ENCODE data around the gene GPC3.

Gene GPC3

GRCh38 chrX:133697656-133698055 lies 287.7 kb downstream of the GPC3 start:
- DNase-seq (ENCODE audit: low read depth, low spot score), result no peak

DNA sequence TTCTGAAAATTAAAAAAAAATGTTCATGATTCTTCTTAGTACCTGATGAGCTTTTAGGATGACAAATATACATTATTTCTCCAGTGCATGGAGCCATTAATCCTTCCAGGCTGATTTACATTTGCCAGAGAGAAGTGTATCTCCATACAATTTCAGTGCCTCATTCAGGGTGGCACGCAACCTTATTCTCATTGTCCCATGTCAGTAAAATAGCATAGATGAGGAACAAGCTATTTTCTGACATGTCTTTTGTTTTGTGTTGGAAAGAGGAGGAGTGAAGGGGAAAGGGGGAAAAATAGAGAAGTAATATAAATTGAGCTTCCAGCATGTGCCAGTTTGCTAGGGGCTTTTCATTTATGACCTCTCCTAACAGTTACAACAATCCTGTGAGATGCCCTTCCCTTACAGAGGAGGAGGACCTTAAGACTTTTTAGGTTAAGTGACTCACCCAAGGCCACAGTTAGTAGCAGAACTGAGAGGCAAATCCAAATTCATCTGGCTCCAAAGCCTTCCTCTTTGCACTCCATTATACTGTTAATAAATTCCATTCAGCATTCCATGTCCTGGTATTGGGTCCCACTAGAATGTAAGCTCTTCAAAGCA lies 295.3 kb downstream of the GPC3 start:
- no peak for DNase-seq (ENCODE audit: low read depth, low spot score)

DNA sequence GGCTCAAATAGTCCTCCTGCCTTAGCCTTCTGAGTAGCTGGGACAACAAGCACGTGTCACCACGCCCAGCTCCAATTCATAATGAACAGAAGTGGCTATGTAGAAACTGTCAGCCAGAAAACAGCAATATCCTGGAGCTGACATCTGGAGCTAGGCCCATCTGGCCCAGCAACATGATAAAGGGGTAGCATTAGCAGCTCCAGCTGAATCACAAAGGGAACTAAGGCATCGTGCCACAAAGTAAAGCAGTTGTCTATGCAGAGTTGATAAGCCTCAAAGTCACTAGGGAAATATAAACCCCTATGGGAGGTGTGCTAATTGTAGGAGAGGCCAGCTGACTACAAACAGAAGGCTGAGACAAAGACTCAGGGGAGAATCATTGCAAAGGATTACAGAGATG lies 299.6 kb downstream of the GPC3 start:
- DNase-seq (ENCODE audit: low read depth, low spot score), result no peak

DNA sequence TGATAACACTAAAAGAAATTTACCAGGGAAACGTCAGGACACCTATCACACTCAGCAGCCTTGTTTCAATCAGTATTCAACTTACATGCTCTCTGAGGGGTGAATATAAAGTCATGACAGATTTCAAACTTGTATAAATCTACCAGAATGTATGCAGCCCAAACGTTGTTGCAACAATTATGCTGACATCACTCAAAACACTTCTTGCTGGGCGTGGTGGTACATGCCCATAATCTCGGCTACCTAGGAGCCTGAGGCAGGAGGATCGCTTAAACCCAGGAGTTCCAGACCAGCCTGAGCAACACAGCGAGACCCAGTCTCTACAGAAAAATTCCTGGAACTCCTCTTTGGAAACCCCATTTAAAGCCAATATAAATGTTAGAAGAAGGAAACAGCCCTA lies 303.5 kb downstream of the GPC3 start:
- no peak for DNase-seq (ENCODE audit: low read depth, low spot score)

DNA sequence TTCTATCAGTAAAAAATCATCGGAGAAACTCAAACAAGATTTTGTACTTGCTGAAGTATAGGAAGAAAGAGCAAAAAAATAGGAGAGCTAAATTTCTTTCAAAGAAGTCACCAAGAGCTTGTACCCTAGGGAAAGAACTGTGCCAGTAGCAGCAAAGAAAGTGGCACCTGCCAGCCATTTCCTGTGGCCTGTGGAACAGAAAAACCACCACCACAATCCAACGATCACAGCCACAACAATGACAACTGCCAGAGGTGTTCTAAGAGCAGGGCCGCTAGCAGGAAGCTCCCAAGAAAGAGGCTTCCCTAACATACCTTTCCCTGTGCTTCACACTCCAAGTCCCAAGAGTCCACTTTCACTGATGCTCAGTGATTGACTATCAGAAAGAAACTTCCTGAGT lies 304.0 kb downstream of the GPC3 start:
- DNase-seq (ENCODE audit: low read depth, low spot score), result no peak

- no peak for DNase-seq (ENCODE audit: low read depth, low spot score)
These were observed 308.0 kb downstream of the GPC3 start for GRCh38 chrX:133677123-133678063.

- no peak for DNase-seq (ENCODE audit: low read depth, low spot score)
These were observed 308.9 kb downstream of the GPC3 start for GRCh38 chrX:133676344-133677122.

DNA sequence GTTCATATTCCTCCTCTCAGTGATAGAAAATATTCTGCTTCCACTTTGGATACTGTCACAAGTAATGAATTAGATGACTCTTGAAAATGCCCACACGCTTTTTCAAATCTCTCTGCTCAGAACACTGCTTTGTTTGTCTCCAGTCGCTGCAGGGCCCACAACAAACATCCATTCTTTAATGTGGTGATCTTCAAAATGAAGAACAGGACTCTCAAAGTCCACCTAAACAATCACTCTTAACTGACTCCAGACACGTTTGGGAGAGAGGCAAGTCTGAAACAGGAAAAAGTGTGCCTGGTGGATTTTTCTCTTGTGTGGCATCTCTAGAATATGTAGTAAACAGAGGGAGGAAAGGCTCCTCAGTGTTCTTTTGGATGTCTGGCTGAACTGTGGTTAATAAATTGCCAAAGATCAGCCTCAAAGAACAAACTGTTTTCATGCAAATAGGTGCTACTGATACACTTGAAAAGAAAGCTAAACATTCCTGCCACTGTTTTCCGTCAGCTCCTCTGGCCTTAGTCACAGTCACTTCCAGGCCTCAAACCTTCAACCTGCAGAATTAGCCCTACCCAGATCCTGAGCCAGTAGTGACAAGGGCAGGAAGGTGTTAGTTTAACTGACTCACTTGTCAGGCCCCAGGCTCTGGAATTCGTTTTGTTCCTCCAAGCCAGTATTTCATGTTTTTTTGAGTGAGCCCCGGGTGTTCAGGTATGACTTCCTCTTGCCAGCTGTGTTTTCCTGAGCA lies 310.5 kb downstream of the GPC3 start:
- DNase-seq (ENCODE audit: low read depth, low spot score), result no peak

DNA sequence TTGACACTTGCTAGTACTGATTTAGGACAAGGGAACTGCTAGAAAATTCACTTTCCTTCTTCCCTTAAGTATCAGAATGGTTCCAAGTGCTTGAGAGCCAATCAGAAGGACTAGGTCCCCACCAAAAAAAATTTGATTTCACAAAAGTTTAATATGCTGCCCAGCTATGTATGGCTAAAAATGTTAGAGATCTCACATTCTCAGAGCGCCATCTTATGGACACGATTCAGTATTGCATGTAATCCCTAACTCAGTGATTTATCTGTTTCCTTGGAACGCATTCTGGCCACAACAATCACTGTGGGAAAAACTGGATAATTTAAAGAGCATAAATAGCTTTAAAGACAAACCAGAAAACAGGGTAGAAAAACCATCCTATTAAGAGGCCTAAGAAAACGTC lies 315.0 kb downstream of the GPC3 start:
- no peak for DNase-seq (ENCODE audit: low read depth, low spot score)

GRCh38 chrX:133669214-133669613 lies 316.2 kb downstream of the GPC3 start:
- DNase-seq (ENCODE audit: low read depth, low spot score), result no peak

DNA sequence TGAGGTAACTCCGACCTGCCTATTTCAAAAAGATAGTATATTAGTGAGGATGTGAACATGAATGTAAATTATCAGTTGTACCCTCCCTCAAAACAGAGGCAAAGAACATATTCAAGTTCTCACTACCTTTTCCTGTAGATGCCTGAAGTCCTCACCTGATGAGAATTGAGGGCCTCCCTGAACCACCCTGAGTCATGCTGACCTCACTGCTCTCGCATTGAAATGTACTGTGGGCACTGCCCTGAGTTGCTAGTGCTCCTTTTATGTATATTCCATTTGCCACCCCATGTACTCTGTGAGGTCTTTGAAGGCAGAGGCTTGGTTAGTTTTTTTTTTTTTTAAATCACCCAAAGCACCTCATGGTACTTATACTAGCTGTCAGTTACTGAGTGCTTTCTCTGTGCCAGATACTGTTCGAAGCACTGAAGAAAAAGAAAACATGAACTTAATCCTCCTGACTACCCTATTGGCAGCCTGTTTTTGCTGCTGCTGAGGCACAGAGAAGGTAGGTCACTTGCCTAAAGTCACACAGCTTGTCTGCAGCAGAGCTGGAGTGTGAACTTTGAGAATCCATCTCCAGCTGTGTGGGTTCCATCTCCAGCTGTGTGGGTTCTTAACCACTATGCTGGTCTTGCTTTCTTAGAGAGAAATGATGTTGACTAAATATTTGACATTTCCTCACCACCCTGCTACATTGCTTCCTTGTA lies 317.0 kb downstream of the GPC3 start:
- no peak for DNase-seq (ENCODE audit: low read depth, low spot score)

GRCh38 chrX:133666256-133666655 lies 319.1 kb downstream of the GPC3 start:
- no peak for DNase-seq (ENCODE audit: low read depth, low spot score)

DNA sequence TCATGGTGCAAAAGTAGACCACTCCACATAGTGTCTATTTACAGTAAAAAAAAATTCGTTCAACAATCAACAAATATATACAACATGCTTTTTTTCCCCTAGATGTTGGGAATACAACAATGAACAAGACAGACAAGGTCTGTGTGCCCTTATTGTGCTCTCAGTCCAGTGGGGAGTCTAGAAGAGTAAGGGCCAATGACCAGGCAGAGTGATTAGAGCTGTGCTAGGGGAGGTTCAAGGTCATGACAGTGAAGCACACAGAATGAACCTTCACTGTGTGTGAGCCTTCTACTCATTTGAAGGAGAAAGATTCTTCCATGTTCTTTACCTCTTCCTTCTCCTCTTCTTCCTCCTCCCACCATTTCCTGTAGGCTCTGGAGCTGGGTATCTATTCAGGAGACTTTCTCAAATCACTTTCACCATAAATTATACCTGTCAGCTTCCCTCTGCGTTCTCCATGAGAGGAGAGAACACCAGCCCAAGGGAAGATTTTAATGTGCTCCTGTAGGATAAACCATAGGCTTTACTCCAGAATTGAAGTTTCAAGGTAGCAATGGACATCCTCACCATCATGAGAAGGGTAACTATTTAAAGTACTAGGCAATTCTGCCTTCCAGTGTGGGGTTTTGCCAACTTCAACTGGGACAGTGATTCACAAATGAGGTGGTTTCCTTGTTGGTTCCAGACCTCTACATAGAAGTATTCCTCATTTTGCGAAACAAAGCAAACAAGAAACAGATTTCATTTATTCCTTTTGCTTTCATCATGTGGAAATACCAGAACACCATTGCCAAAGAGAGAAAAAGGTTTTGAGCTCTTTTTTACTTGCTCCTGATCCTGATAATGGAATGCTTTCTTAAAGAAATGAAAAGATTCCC lies 323.2 kb downstream of the GPC3 start:
- no peak for DNase-seq (ENCODE audit: low read depth, low spot score)

DNA sequence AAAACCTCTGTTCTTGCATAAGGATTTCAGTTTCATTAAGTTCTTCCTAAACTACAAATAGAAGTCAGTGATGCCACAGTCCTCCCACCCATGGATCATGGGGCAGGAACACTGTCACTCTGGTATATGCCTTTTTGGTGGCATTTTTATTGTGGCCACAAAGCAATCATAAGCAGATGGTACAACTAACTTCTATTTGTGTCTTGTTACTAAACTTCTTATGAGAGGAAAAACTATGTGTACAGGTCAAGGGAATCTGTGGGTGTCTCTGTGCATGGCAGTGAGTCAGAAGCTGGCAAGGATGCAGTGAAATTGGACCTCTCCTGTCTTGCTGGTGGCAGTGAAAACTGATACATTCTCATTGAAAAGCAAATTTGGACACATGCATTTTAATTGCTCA lies 325.1 kb downstream of the GPC3 start:
- DNase-seq (ENCODE audit: low read depth, low spot score), result no peak

GRCh38 chrX:133658293-133658911 lies 327.0 kb downstream of the GPC3 start:
- DNase-seq (ENCODE audit: low read depth, low spot score), result no peak

DNA sequence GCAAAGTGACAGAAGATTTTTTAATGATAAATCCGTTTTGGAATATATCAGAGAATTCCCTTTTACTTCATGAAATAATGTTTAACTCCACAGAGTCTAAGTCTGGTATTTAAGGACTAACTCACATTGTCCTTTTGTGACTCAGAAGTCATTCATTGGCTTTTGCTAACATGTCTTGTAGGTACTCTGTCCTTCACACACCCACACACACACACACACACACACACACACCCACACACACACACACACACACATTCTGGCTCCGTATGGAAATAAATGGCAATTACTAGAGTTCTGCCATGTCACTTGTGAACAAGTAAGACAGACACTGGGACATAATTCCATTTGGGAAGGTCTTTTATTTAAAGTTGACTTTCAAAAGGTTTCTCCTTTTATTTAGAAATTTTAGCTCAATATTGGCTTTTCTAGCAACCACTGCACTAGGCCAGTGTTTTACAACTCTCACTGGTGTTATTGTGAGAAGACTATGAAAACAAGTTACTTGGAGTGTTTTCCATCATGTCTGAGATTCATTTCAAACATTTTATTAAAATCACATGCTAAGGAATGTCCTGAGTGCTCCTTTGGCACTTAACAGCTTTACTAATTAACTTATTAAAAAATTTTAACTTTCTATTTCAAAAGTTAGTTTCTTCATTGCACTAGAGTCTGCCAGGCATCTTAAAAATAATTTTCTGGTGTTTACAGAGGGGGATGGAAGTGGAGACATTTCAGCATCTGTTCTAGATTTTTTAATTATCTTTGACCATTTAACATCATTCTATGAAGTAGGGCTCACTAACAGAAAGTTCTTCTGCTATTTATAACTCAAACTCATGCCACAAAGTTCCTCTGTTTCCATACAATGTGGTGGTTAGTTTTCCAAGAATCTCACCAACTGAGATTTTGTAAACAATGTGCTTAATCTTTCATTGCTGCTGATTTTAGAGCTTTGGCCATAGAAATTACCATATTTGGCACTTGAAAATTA lies 329.8 kb downstream of the GPC3 start:
- DNase-seq (ENCODE audit: low read depth, low spot score), result no peak

GRCh38 chrX:133654811-133655210 lies 330.6 kb downstream of the GPC3 start:
- DNase-seq (ENCODE audit: low read depth, low spot score), result no peak

- DNase-seq (ENCODE audit: low read depth, low spot score), result no peak
These were observed 332.0 kb downstream of the GPC3 start for GRCh38 chrX:133653358-133653757.

All from activated naive CD8-positive, alpha-beta T cell treated with anti-CD3 and anti-CD28 coated beads, Interleukin-2, amount 50 U/mL, for 16 hours (primary cell).